A549 (cell line): ENCODE data around the gene POLH. TPM values are rescaled to one million over a fixed set of nuclear protein-coding genes. Genes with fewer than 3 reads are reported as not detected.

Experiments
- ATAC-seq, 2 experiments: fragments of 200-7000 bp in 1 of 2; fragments of >200 bp in 1 of 2; cut with Nextera tagmentation in 1 of 2; cut with Tn5 transposase in 1 of 2; 3 replicates each; pipeline versions ENCODE4 v1.8.0 to v1.9.1; 2018 to 2020; ENCODE audit warnings: mild to moderate bottlenecking in 1 of 2, moderate library complexity in 1 of 2
- CTCF ChIA-PET: fragments of 300-600 bp; sonication (Branson Sonifier 250); formaldehyde crosslinking; extraction: SDS; loops from one replicate; lab custom pipeline; 2021; ENCODE audit warnings: antibody characterized with exemption, inconsistent platforms; lab: Yijun Ruan, JAX
- POLR2A ChIA-PET: fragments of 350-600 bp; formaldehyde crosslinking; extraction: SDS; loops from one replicate; lab custom pipeline; 2021; ENCODE audit warnings: antibody characterized with exemption, inconsistent platforms; lab: Yijun Ruan, JAX
- DNase-seq, 2 experiments: peaks; one replicate each; pipeline versions ENCODE4 v3.0.0 to v3.0.0-alpha.2; 2011 to 2016; ENCODE audit warnings: low read depth in 1 of 2, low spot score in 1 of 2
- FAIRE-seq: peaks from 2 replicates; lab custom pipeline; 2011; peaks lifted over from hg19 to GRCh38; lab: Jason Lieb, UNC
- H3K27ac ChIP-seq, 2 experiments: fragments of >200 bp; sonication (Bioruptor Twin); formaldehyde crosslinking; 3 replicates each; pipeline ENCODE4 v1.5.1; 2016 to 2017
- H3K4me1 ChIP-seq: fragments of >200 bp; sonication (Bioruptor Twin); formaldehyde crosslinking; 3 replicates; pipeline ENCODE4 v1.6.1; 2016
- H3K4me2 ChIP-seq: fragments of >200 bp; sonication (Bioruptor Twin); formaldehyde crosslinking; 3 replicates; pipeline ENCODE4 v1.6.1; 2016
- H3K4me3 ChIP-seq: fragments of >200 bp; sonication (Bioruptor Twin); formaldehyde crosslinking; 3 replicates; pipeline ENCODE4 v1.5.1; 2016
- H3K9me3 ChIP-seq: fragments of >200 bp; sonication (Bioruptor Twin); formaldehyde crosslinking; 3 replicates; pipeline ENCODE4 v1.6.1; 2016
- BCL3 ChIP-seq: fragments of >200 bp; sonication (Bioruptor Twin); formaldehyde crosslinking; IDR thresholded peaks from 3 replicates; pipeline ENCODE4 v1.6.1; 2016
- CBX2 ChIP-seq: fragments of 200-600 bp; sonication (generic); IDR thresholded peaks from 2 replicates; pipeline ENCODE4 v1.6.1; 2016; ENCODE audit warnings: low read depth, mild to moderate bottlenecking, borderline replicate concordance
- CEBPB ChIP-seq, 2 experiments: fragments of >200 bp in 1 of 2; sonication (Bioruptor Twin) in 1 of 2; formaldehyde crosslinking in 1 of 2; IDR thresholded peaks; 2 replicates each; pipeline ENCODE4 v1.6.1; 2012 to 2016
- CHD2 ChIP-seq: fragments of 150-350 bp; IDR thresholded peaks from 2 replicates; pipeline ENCODE4 v1.6.1; 2014; ENCODE audit warnings: low read length; ENCODE audit not compliant: partially characterized antibody
- E2F6 ChIP-seq: IDR thresholded peaks from 2 replicates; pipeline ENCODE4 v1.6.1; 2012; ENCODE audit warnings: low read depth, borderline replicate concordance
- EHF ChIP-seq: fragments of 250-450 bp; sonication (Bioruptor Pico); IDR thresholded peaks from 2 replicates; pipeline ENCODE4 v1.5.0; 2020; ENCODE audit warnings: mild to moderate bottlenecking
- FOSB ChIP-seq: fragments of 250-450 bp; sonication (Bioruptor Pico); IDR thresholded peaks from 2 replicates; pipeline ENCODE4 v1.5.0; 2020; ENCODE audit warnings: mild to moderate bottlenecking, moderate library complexity
- GATA3 ChIP-seq: IDR thresholded peaks from 2 replicates; pipeline ENCODE4 v1.6.1; 2012; ENCODE audit warnings: borderline replicate concordance
- HEYL ChIP-seq: fragments of 250-450 bp; sonication (Bioruptor Pico); IDR thresholded peaks from 2 replicates; pipeline ENCODE4 v1.8.0; 2021; ENCODE audit warnings: mild to moderate bottlenecking, moderate library complexity
- HMGXB4 ChIP-seq: fragments of 250-450 bp; sonication (Bioruptor Pico); IDR thresholded peaks from 2 replicates; pipeline ENCODE4 v1.5.0; 2021; ENCODE audit warnings: mild to moderate bottlenecking, moderate library complexity, borderline replicate concordance
- HOXB5 ChIP-seq: fragments of 250-450 bp; sonication (Bioruptor Pico); IDR thresholded peaks from 2 replicates; pipeline ENCODE4 v1.5.0; 2020; ENCODE audit warnings: mild to moderate bottlenecking, moderate library complexity
- JUNB ChIP-seq: fragments of >200 bp; sonication (Bioruptor Twin); formaldehyde crosslinking; IDR thresholded peaks from 2 replicates; pipeline ENCODE4 v1.6.1; 2016
- KDM5A ChIP-seq: fragments of 200-600 bp; sonication (generic); IDR thresholded peaks from 2 replicates; pipeline ENCODE4 v1.6.1; 2016; ENCODE audit warnings: antibody characterized with exemption, mild to moderate bottlenecking
- MAX ChIP-seq: IDR thresholded peaks from 2 replicates; pipeline ENCODE4 v1.6.1; 2012
- PHF8 ChIP-seq: fragments of 200-600 bp; sonication (generic); IDR thresholded peaks from 2 replicates; pipeline ENCODE4 v1.6.1; 2016; ENCODE audit warnings: low read depth, mild to moderate bottlenecking, antibody characterized with exemption, moderate library complexity, borderline replicate concordance
- POLR2A ChIP-seq: IDR thresholded peaks from 2 replicates; pipeline ENCODE4 v1.6.1; 2012; ENCODE audit warnings: mild to moderate bottlenecking, low read length
- RARB ChIP-seq: fragments of 250-450 bp; sonication (Bioruptor Pico); IDR thresholded peaks from 2 replicates; pipeline ENCODE4 v1.8.0; 2021; ENCODE audit warnings: mild to moderate bottlenecking, moderate library complexity
- RFX5 ChIP-seq: fragments of 450-650 bp; IDR thresholded peaks from 2 replicates; pipeline ENCODE4 v1.7.1; 2014; ENCODE audit warnings: antibody characterized with exemption, mild to moderate bottlenecking, moderate library complexity
- SREBF2 ChIP-seq: fragments of 450-650 bp; IDR thresholded peaks from 2 replicates; pipeline ENCODE4 v1.6.1; 2014; ENCODE audit warnings: mild to moderate bottlenecking, moderate library complexity
- TFCP2L1 ChIP-seq: fragments of 250-450 bp; sonication (Bioruptor Pico); IDR thresholded peaks from 2 replicates; pipeline ENCODE4 v1.5.0; 2021; ENCODE audit warnings: mild to moderate bottlenecking
- TP53 ChIP-seq: fragments of 250-450 bp; sonication (Bioruptor Pico); IDR thresholded peaks from 2 replicates; pipeline ENCODE4 v1.5.0; 2021; ENCODE audit warnings: mild to moderate bottlenecking, moderate library complexity
- ZC3H11A ChIP-seq: fragments of 450-650 bp; IDR thresholded peaks from 2 replicates; pipeline ENCODE4 v1.6.1; 2014; ENCODE audit warnings: antibody characterized with exemption, mild to moderate bottlenecking
- ZSCAN20 ChIP-seq: fragments of 250-450 bp; sonication (Bioruptor Pico); IDR thresholded peaks from 2 replicates; pipeline ENCODE4 v1.8.0; 2022; ENCODE audit warnings: mild to moderate bottlenecking, moderate library complexity
- WGBS: methylation state at CpG from one replicate; pipeline ENCODE4 v1.1.6; 2017; ENCODE audit errors: missing lambda C conversion rate; 5-methylcytosine and 5-hydroxymethylcytosine counted together
- polyA plus RNA-seq, 4 experiments: library from polyadenylated mRNA; depleted of rRNA in 3 of 4; stranded (reverse); fragments of >200 nt; fragmentation: RNase III in 1 of 4; extraction: RNeasy Plus Mini Kit Qiagen cat#74134 plus additional on column Dnase treatment in 1 of 4; gene quantifications; 2 replicates in 3 of 4; 3 replicates in 1 of 4; pipeline ENCODE4 v1.2.3, GENCODE V29; 2011 to 2017
- TF ChIP-seq, protein P1 (sequence below): IDR thresholded peaks from 2 replicates; pipeline ENCODE4 v1.6.1; 2012

POLH gene
- polyA plus RNA-seq, 2 of the 4 experiments (the other 2 are of a cell fraction) = 7.0 to 14.4 TPM

DNA sequence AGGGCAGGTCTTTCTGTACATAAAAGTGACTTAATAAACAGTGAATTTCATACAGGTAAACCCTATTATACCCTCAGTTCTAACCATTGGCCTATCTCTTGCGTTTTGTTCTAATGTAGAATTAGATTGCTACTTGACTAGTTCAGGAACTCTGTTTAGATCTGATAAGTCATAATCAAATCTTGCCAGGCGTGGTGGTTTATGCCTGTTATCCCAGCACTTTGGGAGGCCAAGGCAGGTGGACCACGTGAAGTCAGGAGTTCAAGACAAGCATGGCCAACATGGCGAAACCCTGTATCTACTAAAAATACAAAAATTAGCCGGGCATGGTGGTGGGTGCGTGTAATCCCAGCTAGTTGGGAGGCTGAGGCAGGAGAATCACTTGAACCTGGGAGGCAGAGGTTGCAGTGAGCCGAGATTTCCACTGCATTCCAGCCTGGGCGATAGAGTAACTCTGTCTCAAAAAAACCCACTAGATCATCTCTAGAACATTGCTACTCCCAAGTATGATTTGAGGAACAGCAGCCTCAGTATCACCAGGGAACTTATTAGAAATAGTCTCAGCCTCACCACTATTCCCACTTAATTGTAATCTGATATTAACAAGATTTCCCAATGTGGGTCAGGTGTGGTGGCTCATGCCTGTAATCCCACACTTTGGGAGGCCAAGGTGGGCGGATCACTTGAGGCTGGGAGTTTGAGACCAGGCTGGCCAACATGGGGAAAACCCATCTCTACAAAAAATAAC is 40.9 kb downstream of the POLH start (continued):
- no peak for TF ChIP-seq CBX2
- TF ChIP-seq, all 56 proteins: peak for 0

GRCh38 chr6:43621078-43621835 is 45.3 kb downstream of the POLH start:
- WGBS = 93% methylated on average over 12 of the region's 12 CpGs
- POLR2A ChIA-PET = no interaction called here
- Histone ChIP-seq H3K27ac (no peak overlapping the region), H3K4me1 (no peaks in the 10 kb centered on the region; the same call in 2 of the 3 replicates), H3K4me3 (no peak overlapping the region), H3K4me2 (no peak overlapping the region), H3K9me3 (no peaks in the 10 kb centered on the region)
- TF ChIP-seq TP53 (CRISPR knock-in tag) = no peak
- TF ChIP-seq ZC3H11A = no peak
- no peak for TF ChIP-seq SREBF2
- no peak for FAIRE-seq
- CTCF ChIA-PET = interaction anchor here (5.3 kb wide), 1 partner anchor 13 kb away, joined by 29 read pairs; no protein-coding TSS in a partner anchor
- DNase-seq = no peak
- no peak for ATAC-seq

- H3K4me2 ChIP-seq = no peak overlapping the region
- WGBS = 95% methylated on average over 10 of the region's 10 CpGs
- POLR2A ChIA-PET = no interaction called here
Observed at GRCh38 chr6:43621836-43622180, 45.8 kb downstream of the POLH start.

DNA sequence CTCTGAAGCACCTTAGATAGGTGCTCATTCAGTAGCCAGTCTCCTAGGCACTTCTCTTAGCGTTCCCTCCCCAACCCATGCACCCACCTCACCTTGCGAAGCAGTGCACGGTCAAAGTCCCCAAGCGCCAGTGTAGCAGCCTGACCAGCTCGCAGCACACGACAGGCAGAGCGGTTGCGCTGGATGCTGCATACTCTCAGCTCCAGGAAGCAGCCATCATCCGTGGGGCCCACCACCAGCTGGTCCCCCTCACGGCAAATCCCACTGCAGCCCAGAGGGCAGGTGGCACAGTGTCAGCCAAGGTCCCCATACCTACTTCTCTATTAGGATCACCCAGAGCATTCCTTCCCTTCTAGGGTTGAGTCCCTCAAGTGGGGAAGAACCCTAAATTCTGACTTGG is 46.6 kb downstream of the POLH start:
- H3K4me1 ChIP-seq = peaks cover 11% of the 10 kb centered on the region
- 92% methylated on average over 10 of the region's 10 CpGs for WGBS
- DNase-seq (no peak), ATAC-seq (no peak), FAIRE-seq (no peak)
- ChIA-PET CTCF (interaction anchor here (3.3 to 5.3 kb wide), 2 partner anchors 9 to 14 kb away, joined by 11 to 29 read pairs; no protein-coding TSS in a partner anchor), POLR2A (no interaction called here)
- TF ChIP-seq JUNB (no peak), EHF (CRISPR knock-in tag) (no peak), ZC3H11A (no peak), CHD2 (no peak), BCL3 (no peak), HEYL (CRISPR knock-in tag) (no peak), E2F6 (no peak), MAX (no peak), RFX5 (no peak), PHF8 (no peak), HMGXB4 (CRISPR knock-in tag) (no peak), SREBF2 (no peak), RARB (CRISPR knock-in tag) (no peak), POLR2A (no peak), HOXB5 (CRISPR knock-in tag) (no peak), TFCP2L1 (no peak), FOSB (CRISPR knock-in tag) (no peak), GATA3 (no peak)
- TF ChIP-seq, protein P1, sequence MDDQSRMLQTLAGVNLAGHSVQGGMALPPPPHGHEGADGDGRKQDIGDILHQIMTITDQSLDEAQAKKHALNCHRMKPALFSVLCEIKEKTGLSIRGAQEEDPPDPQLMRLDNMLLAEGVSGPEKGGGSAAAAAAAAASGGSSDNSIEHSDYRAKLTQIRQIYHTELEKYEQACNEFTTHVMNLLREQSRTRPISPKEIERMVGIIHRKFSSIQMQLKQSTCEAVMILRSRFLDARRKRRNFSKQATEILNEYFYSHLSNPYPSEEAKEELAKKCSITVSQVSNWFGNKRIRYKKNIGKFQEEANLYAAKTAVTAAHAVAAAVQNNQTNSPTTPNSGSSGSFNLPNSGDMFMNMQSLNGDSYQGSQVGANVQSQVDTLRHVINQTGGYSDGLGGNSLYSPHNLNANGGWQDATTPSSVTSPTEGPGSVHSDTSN = no peak
- H3K4me2 ChIP-seq = no peak overlapping the region
- no peaks in the 10 kb centered on the region for H3K9me3 ChIP-seq
- H3K27ac ChIP-seq = no peak overlapping the region
- H3K4me3 ChIP-seq = no peak overlapping the region

More at GRCh38 chr6:43621836-43622180, 45.8 kb downstream of the POLH start:
- TF ChIP-seq CEBPB (IDR thresholded peaks at IDR 0.05) (no peak), KDM5A (no peak), ZSCAN20 (no peak)
- CTCF ChIA-PET = interaction anchor here (5.3 kb wide), 1 partner anchor 13 kb away, joined by 29 read pairs; no protein-coding TSS in a partner anchor
- Histone ChIP-seq H3K4me1 (peaks cover 4% of the 10 kb centered on the region), H3K4me3 (no peak overlapping the region), H3K9me3 (no peaks in the 10 kb centered on the region), H3K27ac (no peak overlapping the region)
- no peak for DNase-seq
- ATAC-seq = no peak; a peak in 1 of 6 replicates
- no peak for FAIRE-seq
